Ovary (tissue), 9 donors: ENCODE results near the gene AMELX. TPM values are rescaled to one million over a fixed set of nuclear protein-coding genes. Genes with fewer than 3 reads are reported as not detected.

Experiments used
- DNase-seq, 5 donors: peaks; one replicate each; pipeline ENCODE4 v3.0.0-alpha.2; 2019 to 2020
- H3K27ac ChIP-seq, 2 donors: fragments of 200-600 bp; one replicate each; pipeline versions ENCODE4 v1.5.1 to v1.8.0; 2019 to 2022
- H3K27me3 ChIP-seq: fragments of 200-600 bp; one replicate; pipeline ENCODE4 v1.8.0; 2022
- H3K36me3 ChIP-seq: fragments of 200-600 bp; sonication (generic); one replicate; pipeline ENCODE4 v1.5.1; 2019
- H3K4me1 ChIP-seq: one replicate; pipeline ENCODE4 v1.8.1; 2013; ENCODE audit warnings: mild to moderate bottlenecking, moderate library complexity; ENCODE audit not compliant: insufficient read depth
- H3K4me3 ChIP-seq: fragments of 200-600 bp; sonication (generic); one replicate; pipeline ENCODE4 v1.5.1; 2017
- H3K9me3 ChIP-seq, 2 donors: fragments of 200-600 bp in 1 of 2; sonication (generic) in 1 of 2; one replicate each; pipeline versions ENCODE4 v1.5.1 to v1.8.1; 2013 to 2019; ENCODE audit warnings: mild to moderate bottlenecking in 1 of 2, moderate library complexity in 1 of 2
- CTCF ChIP-seq, 3 donors: fragments of 450-650 bp in 2 of 3; fragments of 200-600 bp in 1 of 3; IDR thresholded peaks; one replicate each; pipeline versions ENCODE4 v1.5.1 to v1.8.0; 2016 to 2022; ENCODE audit warnings: antibody characterized with exemption in 3 of 3, mild to moderate bottlenecking in 1 of 3
- EP300 ChIP-seq: sonication (generic); formaldehyde crosslinking; IDR thresholded peaks from one replicate; pipeline ENCODE4 v1.6.1; 2017; ENCODE audit warnings: antibody characterized with exemption
- POLR2A ChIP-seq: fragments of 450-650 bp; IDR thresholded peaks from one replicate; pipeline ENCODE4 v1.6.1; 2017; ENCODE audit warnings: antibody characterized with exemption, mild to moderate bottlenecking, moderate library complexity
- WGBS, 3 donors: extraction: QIAGEN DNeasy Blood & Tissue Kit in 1 of 3; methylation state at CpG; one replicate each; pipeline versions ENCODE4 v1.1.5 to v1.1.7; 2013 to 2017; 5-methylcytosine and 5-hydroxymethylcytosine counted together
- intact Hi-C, 4 donors: fragments of 100-400 bp; cut with DNase I; formaldehyde crosslinking; loops; one replicate each; pipeline versions ENCODE4 v1.11.0 to v1.15.1; 2022 to 2023
- polyA plus RNA-seq, 2 donors: library from polyadenylated mRNA; stranded (reverse); fragments of 200-250 nt in 1 of 2; fragments of 350-450 nt in 1 of 2; fragmentation: Illumina TruSeq in 1 of 2; extraction: RNeasy Lipid Tissue Mini Kit (QIAGEN cat#74804) in 1 of 2; gene quantifications; one replicate each; pipeline ENCODE4 v1.2.3, GENCODE V29; 2013 to 2014
- total RNA-seq, 7 donors: library from RNA; depleted of rRNA in 2 of 7; stranded (reverse); fragments of >200 nt in 2 of 7; fragmentation: NEBNext Ultra II Directional in 3 of 7; extraction: Animal tissue kit (Norgen Biotek cat#: 25700) in 3 of 7; gene quantifications; one replicate each; pipeline versions ENCODE4 v1.1.0 to v1.2.4, GENCODE V29; 2016 to 2023
- donor health status: DM: no; HTN: no; CAD: no; lungs with moderate emphysema.
- donor health status: DM: no; HTN: no; CAD: no.
- donor health status: Bipolar disorder and iron deficiency.
- donor health status: DM: yes; HTN: yes; CAD: no.
- donor health status: DM: no; HTN: no; CAD: no.
- donor health status: DM: yes; HTN: yes; CAD: no.

AMELX gene
- total and polyA plus RNA-seq, 9 donors: not detected

- WGBS, 3 donors: 68 to 75% (median 68%) methylated on average over 5 of the region's 5 CpGs
- Histone ChIP-seq H3K4me1 (no peaks in the 10 kb centered on the region), H3K36me3 (no peaks in the 10 kb centered on the region), H3K27me3 (no peaks in the 10 kb centered on the region), H3K9me3 (no peaks in the 10 kb centered on the region), H3K4me3 (no peak overlapping the region), H3K27ac (no peak overlapping the region)
- TF ChIP-seq EP300: no peak
- no peak for TF ChIP-seq POLR2A
- TF ChIP-seq CTCF (IDR thresholded peaks at IDR 0.05): no peak
- no peak for DNase-seq
- intact Hi-C loops: no loop called here
These were observed 20.4 kb upstream of the AMELX start for GRCh38 chrX:11272863-11273262.

GRCh38 chrX:11273544-11273943, 19.7 kb upstream of the AMELX start:
- 67 to 76% (median 71%) methylated on average over 1 of the region's 1 CpG for WGBS, 3 donors
- intact Hi-C loops: no loop called here

GRCh38 chrX:11282043-11282442, 11.2 kb upstream of the AMELX start:
- intact Hi-C loops: loop anchor here in 1 of 4 donors (5.0 kb wide), 1 partner anchor 1285 kb away; no protein-coding TSS in a partner anchor
- H3K9me3 ChIP-seq: no peaks in the 10 kb centered on the region
- DNase-seq: no peak
- WGBS, 3 donors: 37 to 47% (median 44%) methylated on average over 2 of the region's 2 CpGs
- H3K4me3 ChIP-seq: no peak overlapping the region
- no peaks in the 10 kb centered on the region for H3K4me1 ChIP-seq
- no peaks in the 10 kb centered on the region for H3K36me3 ChIP-seq
- no peaks in the 10 kb centered on the region for H3K27me3 ChIP-seq
- no peak for TF ChIP-seq EP300
- no peak for TF ChIP-seq POLR2A
- TF ChIP-seq CTCF (IDR thresholded peaks at IDR 0.05): no peak
- no peak overlapping the region for H3K27ac ChIP-seq

More at GRCh38 chrX:11273544-11273943, 19.7 kb upstream of the AMELX start:
- Histone ChIP-seq H3K4me3 (no peak overlapping the region), H3K9me3 (no peaks in the 10 kb centered on the region), H3K36me3 (no peaks in the 10 kb centered on the region), H3K4me1 (no peaks in the 10 kb centered on the region), H3K27me3 (no peaks in the 10 kb centered on the region), H3K27ac (no peak overlapping the region)
- no peak for TF ChIP-seq EP300
- no peak for TF ChIP-seq CTCF (IDR thresholded peaks at IDR 0.05)
- no peak for TF ChIP-seq POLR2A
- no peak for DNase-seq

- H3K9me3 ChIP-seq: no peaks in the 10 kb centered on the region
- H3K4me3 ChIP-seq: no peak overlapping the region
- intact Hi-C loops: no loop called here
- WGBS, 3 donors: 78 to 88% (median 83%) methylated on average over 3 of the region's 3 CpGs
- no peaks in the 10 kb centered on the region for H3K4me1 ChIP-seq
- H3K27me3 ChIP-seq: no peaks in the 10 kb centered on the region
- TF ChIP-seq POLR2A: no peak
- TF ChIP-seq EP300: no peak
- TF ChIP-seq CTCF (IDR thresholded peaks at IDR 0.05): no peak
- H3K27ac ChIP-seq: no peak overlapping the region
- no peaks in the 10 kb centered on the region for H3K36me3 ChIP-seq
- DNase-seq: no peak
These were observed 7.6 kb upstream of the AMELX start for GRCh38 chrX:11285651-11286050.
